Measurements from ENCODE around the gene ZGPAT.

Gene ZGPAT

GRCh38 chr20:63748934-63749270 lies 41.1 kb downstream of the ZGPAT start:
- no peak overlapping the region for H3K4me3 ChIP-seq (ENCODE audit: low read depth, low read length)
- no peak for DNase-seq (ENCODE audit: low read depth)
- no peak for TF ChIP-seq MYC (IDR thresholded peaks at IDR 0.05; ENCODE audit: low read depth, low read length)
- TF ChIP-seq, protein P1, sequence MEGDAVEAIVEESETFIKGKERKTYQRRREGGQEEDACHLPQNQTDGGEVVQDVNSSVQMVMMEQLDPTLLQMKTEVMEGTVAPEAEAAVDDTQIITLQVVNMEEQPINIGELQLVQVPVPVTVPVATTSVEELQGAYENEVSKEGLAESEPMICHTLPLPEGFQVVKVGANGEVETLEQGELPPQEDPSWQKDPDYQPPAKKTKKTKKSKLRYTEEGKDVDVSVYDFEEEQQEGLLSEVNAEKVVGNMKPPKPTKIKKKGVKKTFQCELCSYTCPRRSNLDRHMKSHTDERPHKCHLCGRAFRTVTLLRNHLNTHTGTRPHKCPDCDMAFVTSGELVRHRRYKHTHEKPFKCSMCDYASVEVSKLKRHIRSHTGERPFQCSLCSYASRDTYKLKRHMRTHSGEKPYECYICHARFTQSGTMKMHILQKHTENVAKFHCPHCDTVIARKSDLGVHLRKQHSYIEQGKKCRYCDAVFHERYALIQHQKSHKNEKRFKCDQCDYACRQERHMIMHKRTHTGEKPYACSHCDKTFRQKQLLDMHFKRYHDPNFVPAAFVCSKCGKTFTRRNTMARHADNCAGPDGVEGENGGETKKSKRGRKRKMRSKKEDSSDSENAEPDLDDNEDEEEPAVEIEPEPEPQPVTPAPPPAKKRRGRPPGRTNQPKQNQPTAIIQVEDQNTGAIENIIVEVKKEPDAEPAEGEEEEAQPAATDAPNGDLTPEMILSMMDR (IDR thresholded peaks at IDR 0.05; ENCODE audit: low read depth, low read length): no peak
- TF ChIP-seq MAX (IDR thresholded peaks at IDR 0.05; ENCODE audit: low read depth, low read length): no peak
- no peak for TF ChIP-seq POLR2A (IDR thresholded peaks at IDR 0.05; ENCODE audit: extremely low read depth, insufficient read length)

DNA sequence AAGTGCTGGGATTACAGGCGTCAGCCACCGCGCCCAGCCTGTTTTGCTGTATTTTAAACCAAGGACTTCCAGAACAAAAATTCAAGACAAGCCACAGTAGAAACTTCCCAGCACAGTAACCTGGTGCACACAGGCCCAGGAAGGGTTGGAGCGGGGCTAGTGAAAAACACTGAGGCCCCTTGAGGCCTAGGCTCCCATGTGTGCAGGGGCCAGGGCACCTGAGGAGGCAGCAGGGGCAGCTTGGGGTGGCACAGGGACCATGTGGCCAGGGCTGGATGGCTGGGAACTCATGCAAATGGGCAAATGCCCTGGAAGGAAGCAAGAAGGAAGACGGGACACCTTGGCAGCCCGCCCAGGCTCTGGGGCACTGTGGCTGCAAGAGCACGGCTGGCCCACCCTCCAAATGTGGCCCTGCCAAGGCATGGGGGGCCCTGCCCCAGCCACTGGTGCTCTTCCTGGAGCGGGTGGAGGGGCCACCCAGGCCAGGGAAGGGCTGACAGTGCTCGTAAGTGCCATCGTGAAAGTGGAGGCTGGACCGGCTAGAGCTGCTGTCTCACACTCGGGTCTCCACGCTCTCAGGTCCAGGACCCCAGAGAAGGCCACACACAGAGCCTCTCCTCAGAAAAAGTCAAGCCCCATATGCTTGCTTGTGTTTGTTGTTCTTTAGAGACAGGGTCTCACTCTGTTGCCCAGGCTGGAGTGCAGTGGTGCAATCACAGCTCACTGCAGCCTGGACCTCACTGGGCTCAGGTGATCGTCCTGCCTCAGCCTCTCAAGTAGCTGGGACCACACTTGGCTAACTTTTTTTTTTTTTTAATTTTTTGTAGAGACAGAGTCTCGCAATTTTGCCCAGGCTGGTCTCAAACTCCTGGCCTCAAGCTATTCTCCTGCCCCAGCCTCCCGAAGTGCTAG lies 42.0 kb downstream of the ZGPAT start:
- DNase-seq (ENCODE audit: low read depth): no peak
- TF ChIP-seq MAX (IDR thresholded peaks at IDR 0.05; ENCODE audit: low read depth, low read length): no peak
- TF ChIP-seq, protein P1 (IDR thresholded peaks at IDR 0.05; ENCODE audit: low read depth, low read length): no peak
- no peak for TF ChIP-seq MYC (IDR thresholded peaks at IDR 0.05; ENCODE audit: low read depth, low read length)
- TF ChIP-seq POLR2A (IDR thresholded peaks at IDR 0.05; ENCODE audit: extremely low read depth, insufficient read length): no peak
- H3K4me3 ChIP-seq (ENCODE audit: low read depth, low read length): no peak overlapping the region

DNA sequence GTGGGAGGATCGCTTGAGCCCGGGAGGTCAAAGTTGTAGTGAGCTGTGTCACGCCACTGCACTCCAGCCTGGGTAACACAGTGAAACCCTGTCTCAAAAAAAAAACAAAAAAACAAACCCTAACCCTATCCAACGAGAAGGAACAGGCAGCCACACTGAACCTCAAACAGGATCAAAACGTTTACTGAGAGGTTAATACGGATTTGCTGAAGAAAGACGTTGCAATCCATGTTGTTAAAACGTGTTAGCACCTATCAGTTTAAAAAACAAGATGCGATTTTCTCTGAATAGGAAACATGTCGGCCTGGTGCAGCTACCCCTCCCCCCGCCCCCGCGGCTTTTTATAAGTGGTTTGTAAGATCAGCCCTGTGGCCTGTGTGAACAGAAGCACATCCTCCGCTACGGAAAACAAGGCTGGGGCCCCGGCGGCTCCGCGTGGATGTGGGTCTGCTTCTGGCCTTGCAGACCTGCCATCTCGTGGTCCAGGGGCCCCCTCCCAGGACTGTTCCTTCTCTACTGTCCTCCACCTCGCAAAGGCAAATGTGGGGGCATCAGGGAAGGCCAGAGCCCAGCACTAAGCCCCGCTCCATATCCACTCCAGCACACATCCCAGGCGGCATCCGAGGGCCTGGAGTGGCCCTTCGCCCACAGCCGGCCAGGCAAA lies 43.1 kb downstream of the ZGPAT start:
- TF ChIP-seq POLR2A (IDR thresholded peaks at IDR 0.05; ENCODE audit: extremely low read depth, insufficient read length) (no peak), MAX (IDR thresholded peaks at IDR 0.05; ENCODE audit: low read depth, low read length) (no peak), MYC (IDR thresholded peaks at IDR 0.05; ENCODE audit: low read depth, low read length) (no peak)
- TF ChIP-seq, protein P1 (IDR thresholded peaks at IDR 0.05; ENCODE audit: low read depth, low read length): no peak
- no peak overlapping the region for H3K4me3 ChIP-seq (ENCODE audit: low read depth, low read length)
- peak; percentile 47 for DNase-seq (ENCODE audit: low read depth)

DNA sequence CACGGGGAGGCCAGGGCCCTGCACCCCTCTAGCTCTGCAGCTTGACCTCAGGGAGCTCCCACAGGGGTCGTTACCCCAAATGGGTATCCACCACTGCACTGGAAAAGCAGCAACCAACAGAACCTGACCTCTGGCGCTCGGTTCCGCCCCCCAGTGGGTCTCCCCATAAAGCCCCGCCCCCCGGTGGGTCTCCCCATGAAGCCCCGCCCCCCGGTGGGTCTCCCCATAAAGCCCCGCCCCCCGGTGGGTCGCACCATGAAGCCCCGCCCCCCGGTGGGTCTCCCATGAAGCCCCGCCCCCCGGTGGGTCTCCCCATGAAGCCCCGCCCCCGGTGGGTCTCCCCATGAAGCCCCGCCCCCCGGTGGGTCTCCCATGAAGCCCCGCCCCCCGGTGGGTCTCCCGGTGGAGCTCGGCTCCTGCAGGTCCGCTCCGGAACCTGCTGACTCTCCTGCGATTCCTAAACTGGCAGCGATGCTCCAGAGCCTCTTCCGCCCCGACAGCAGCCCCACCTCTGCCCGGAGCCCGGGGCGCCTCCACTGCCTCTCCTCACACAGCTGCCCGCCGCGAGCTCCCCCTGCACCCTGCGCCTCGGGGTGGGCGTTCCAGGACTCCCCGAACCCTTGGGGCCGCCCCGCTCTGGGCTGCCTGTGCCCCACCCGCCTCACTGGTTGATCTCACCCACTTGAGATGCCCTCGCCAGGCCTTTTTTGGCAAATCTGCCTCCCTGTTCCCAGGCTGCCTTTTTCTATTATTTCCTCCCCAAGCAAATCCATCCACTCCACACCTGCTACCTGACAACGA lies 43.8 kb downstream of the ZGPAT start:
- H3K4me3 ChIP-seq (ENCODE audit: low read depth, low read length): no peak overlapping the region
- DNase-seq (ENCODE audit: low read depth): no peak

GRCh38 chr20:63752411-63753101 lies 44.7 kb downstream of the ZGPAT start:
- TF ChIP-seq, protein P1 (IDR thresholded peaks at IDR 0.05; ENCODE audit: low read depth, low read length): peak; percentile 3
- TF ChIP-seq MAX (IDR thresholded peaks at IDR 0.05; ENCODE audit: low read depth, low read length) (no peak), POLR2A (IDR thresholded peaks at IDR 0.05; ENCODE audit: extremely low read depth, insufficient read length) (no peak), MYC (IDR thresholded peaks at IDR 0.05; ENCODE audit: low read depth, low read length) (no peak)
- no peak overlapping the region for H3K4me3 ChIP-seq (ENCODE audit: low read depth, low read length)
- DNase-seq (ENCODE audit: low read depth): no peak

More for the DNA sequence above, 43.8 kb downstream of the ZGPAT start:
- TF ChIP-seq, protein P1 (IDR thresholded peaks at IDR 0.05; ENCODE audit: low read depth, low read length): no peak
